Activated T-helper 1 cell treated with Interleukin-2 at 50 U/mL for 16 hours (primary cell): ENCODE results near the gene GAPDHS.
A peak's percentile ranks its signal among the peaks of the same experiment; 100 is the strongest.

ENCODE experiments used
- DNase-seq: peaks from one replicate; pipeline ENCODE4 v3.0.0-alpha.2; 2020; ENCODE audit warnings: low read depth

GAPDHS gene

GRCh38 chr19:35533201-35533821, at the start of gene GAPDHS:
TSS of gene GAPDHS (plus strand) at chr19:35533456. CDS start at chr19:35533528, 72 bp downstream.
- no peak for DNase-seq

- no peak for DNase-seq
Measured at GRCh38 chr19:35484252-35485036, 48.8 kb upstream of the GAPDHS start.

- DNase-seq, result no peak
Measured at GRCh38 chr19:35486268-35486708, 47.0 kb upstream of the GAPDHS start.

GRCh38 chr19:35487656-35488182, 45.5 kb upstream of the GAPDHS start:
- DNase-seq, result no peak

- DNase-seq, result no peak
Measured at GRCh38 chr19:35488677-35489076, 44.6 kb upstream of the GAPDHS start.

GRCh38 chr19:35490364-35490763, 42.9 kb upstream of the GAPDHS start, which contains the start of gene KRTDAP:
TSS of gene KRTDAP (minus strand) at chr19:35490464. CDS start at chr19:35490442, 22 bp downstream.
- no peak for DNase-seq

- no peak for DNase-seq
Measured at GRCh38 chr19:35491836-35492360, 41.4 kb upstream of the GAPDHS start.

- no peak for DNase-seq
Measured at GRCh38 chr19:35493971-35494370, 39.3 kb upstream of the GAPDHS start.

GRCh38 chr19:35495107-35496064, 37.9 kb upstream of the GAPDHS start:
- DNase-seq, result peak; percentile 37

GRCh38 chr19:35497406-35497805, 35.9 kb upstream of the GAPDHS start:
- DNase-seq, result no peak

GRCh38 chr19:35498220-35498619, 35.0 kb upstream of the GAPDHS start:
- DNase-seq, result no peak

- no peak for DNase-seq
Measured at GRCh38 chr19:35498984-35499527, 34.2 kb upstream of the GAPDHS start.

GRCh38 chr19:35500611-35501010, 32.6 kb upstream of the GAPDHS start:
- DNase-seq, result no peak

GRCh38 chr19:35501684-35502083, 31.6 kb upstream of the GAPDHS start:
- DNase-seq, result no peak

- DNase-seq, result no peak
Measured at GRCh38 chr19:35502751-35503150, 30.5 kb upstream of the GAPDHS start.

- no peak for DNase-seq
Measured at GRCh38 chr19:35506011-35506410, 27.2 kb upstream of the GAPDHS start.

- no peak for DNase-seq
Measured at GRCh38 chr19:35507561-35507960, 25.7 kb upstream of the GAPDHS start.

GRCh38 chr19:35508129-35508528, 25.1 kb upstream of the GAPDHS start:
- DNase-seq, result no peak

GRCh38 chr19:35509018-35509652, 24.1 kb upstream of the GAPDHS start:
- peak; percentile 9 for DNase-seq

GRCh38 chr19:35509861-35510625, 23.2 kb upstream of the GAPDHS start:
- DNase-seq, result peak; percentile 56
